Measurements from ENCODE around the gene MVP.

DNA sequence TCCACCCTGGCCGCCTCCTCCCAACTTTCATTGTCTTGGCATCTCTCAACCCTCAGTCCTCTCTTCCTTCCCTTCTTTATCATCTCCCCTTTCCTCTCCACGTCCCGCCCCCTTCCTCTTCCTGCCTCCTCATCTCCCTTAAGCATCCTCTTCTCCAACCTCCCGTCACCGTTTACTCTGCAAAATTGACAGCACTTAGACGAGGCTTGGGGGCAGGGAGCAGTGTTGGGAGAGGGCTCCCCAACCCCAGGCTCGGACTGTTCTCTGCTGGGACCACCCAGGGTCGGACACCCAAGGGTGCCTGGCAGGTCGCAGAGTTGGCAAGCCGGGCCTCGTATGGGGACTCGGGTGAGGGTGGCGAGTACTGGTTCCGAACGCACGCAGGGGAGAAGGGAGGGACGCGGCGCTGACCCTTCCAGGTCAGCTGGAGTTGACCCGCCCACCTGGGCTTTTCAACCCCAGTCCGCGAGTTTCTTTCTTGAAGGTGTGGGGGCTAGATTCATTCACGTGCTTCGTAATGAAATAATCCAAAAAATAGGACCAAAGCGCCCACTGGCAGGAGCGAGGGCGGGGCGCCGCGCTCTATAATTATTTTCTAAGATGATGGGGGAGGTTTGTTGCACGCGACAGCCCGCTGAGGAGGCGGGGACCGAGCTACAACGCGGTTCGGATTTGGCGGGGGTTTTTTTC, 5.1 kb upstream of the MVP start:
- TF ChIP-seq CTCF (IDR thresholded peaks at IDR 0.05): no peak
- no peak for TF ChIP-seq POLR2A (IDR thresholded peaks at IDR 0.05)
- TF ChIP-seq POLR2AphosphoS5 (IDR thresholded peaks at IDR 0.05; ENCODE audit: insufficient read depth in 1 of 2, low read depth in 1 of 2): no peak
